Activated B cell treated with CpG ODN at 0.5 μM for 24 hours (primary cell): ENCODE results near the gene MACROD2. TPM values are rescaled to one million over a fixed set of nuclear protein-coding genes. Genes with fewer than 3 reads are reported as not detected.

Source experiments
- ATAC-seq: fragments of 200-7000 bp; cut with Tn5 transposase; one replicate; pipeline ENCODE4 v1.10.0; 2021; ENCODE audit warnings: low read depth, mild to moderate bottlenecking, moderate library complexity
- CTCF ChIA-PET: fragments of 350-600 bp; sonication (Branson Sonifier 250); formaldehyde crosslinking; loops from one replicate; lab custom pipeline; 2021; ENCODE audit warnings: antibody characterized with exemption; lab: Charles Lee
- POLR2A ChIA-PET: fragments of 350-600 bp; sonication (Branson Sonifier 250); formaldehyde crosslinking; loops from one replicate; lab custom pipeline; 2021; ENCODE audit warnings: antibody characterized with exemption; lab: Charles Lee
- DNase-seq: peaks from one replicate; pipeline ENCODE4 v3.0.0; 2022
- H3K27ac Mint-ChIP-seq: one replicate; pipeline ENCODE4 v1.8.0; 2020; ENCODE audit warnings: mixed read lengths
- H3K27me3 Mint-ChIP-seq: one replicate; pipeline ENCODE4 v1.8.0; 2021; ENCODE audit warnings: mixed read lengths
- H3K36me3 Mint-ChIP-seq: one replicate; pipeline ENCODE4 v1.8.0; 2021; ENCODE audit warnings: low read depth, mixed read lengths
- H3K4me1 Mint-ChIP-seq: one replicate; pipeline ENCODE4 v1.8.0; 2021; ENCODE audit warnings: mixed read lengths
- H3K4me3 Mint-ChIP-seq: one replicate; pipeline ENCODE4 v1.8.0; 2020; ENCODE audit warnings: mild to moderate bottlenecking, mixed read lengths
- H3K9me3 Mint-ChIP-seq: one replicate; pipeline ENCODE4 v1.8.0; 2020; ENCODE audit warnings: mixed read lengths
- intact Hi-C: fragments of 100-400 bp; cut with micrococcal nuclease; formaldehyde crosslinking; loops from one replicate; pipeline ENCODE4 v1.15.1; 2024
- total RNA-seq: library from RNA; stranded (reverse); gene quantifications from 2 replicates; pipeline ENCODE4 v1.2.3, GENCODE V29; 2022
- TF ChIP-seq, protein P1 (sequence below): fragments of 200-600 bp; IDR thresholded peaks from one replicate; pipeline ENCODE4 v1.8.0; 2022; ENCODE audit warnings: antibody characterized with exemption, mild to moderate bottlenecking

Gene MACROD2
- total RNA-seq, 1 donor from 2014 or later, result 55.1 TPM

GRCh38 chr20:15890407-15890982 is 1895.2 kb downstream of the MACROD2 start:
- TF ChIP-seq, protein P1, sequence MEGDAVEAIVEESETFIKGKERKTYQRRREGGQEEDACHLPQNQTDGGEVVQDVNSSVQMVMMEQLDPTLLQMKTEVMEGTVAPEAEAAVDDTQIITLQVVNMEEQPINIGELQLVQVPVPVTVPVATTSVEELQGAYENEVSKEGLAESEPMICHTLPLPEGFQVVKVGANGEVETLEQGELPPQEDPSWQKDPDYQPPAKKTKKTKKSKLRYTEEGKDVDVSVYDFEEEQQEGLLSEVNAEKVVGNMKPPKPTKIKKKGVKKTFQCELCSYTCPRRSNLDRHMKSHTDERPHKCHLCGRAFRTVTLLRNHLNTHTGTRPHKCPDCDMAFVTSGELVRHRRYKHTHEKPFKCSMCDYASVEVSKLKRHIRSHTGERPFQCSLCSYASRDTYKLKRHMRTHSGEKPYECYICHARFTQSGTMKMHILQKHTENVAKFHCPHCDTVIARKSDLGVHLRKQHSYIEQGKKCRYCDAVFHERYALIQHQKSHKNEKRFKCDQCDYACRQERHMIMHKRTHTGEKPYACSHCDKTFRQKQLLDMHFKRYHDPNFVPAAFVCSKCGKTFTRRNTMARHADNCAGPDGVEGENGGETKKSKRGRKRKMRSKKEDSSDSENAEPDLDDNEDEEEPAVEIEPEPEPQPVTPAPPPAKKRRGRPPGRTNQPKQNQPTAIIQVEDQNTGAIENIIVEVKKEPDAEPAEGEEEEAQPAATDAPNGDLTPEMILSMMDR, result no peak
- peaks cover 7% of the 10 kb centered on the region for H3K9me3 Mint-ChIP-seq
- peaks cover 41% of the 10 kb centered on the region for H3K4me1 Mint-ChIP-seq
- CTCF ChIA-PET, result no interaction called here
- POLR2A ChIA-PET, result interaction anchor here (1.6 kb wide), 1 partner anchor 96 kb away, joined by 3 read pairs; no protein-coding TSS in a partner anchor
- H3K36me3 Mint-ChIP-seq, result peaks cover 44% of the 10 kb centered on the region
- H3K27me3 Mint-ChIP-seq, result no peaks in the 10 kb centered on the region
- DNase-seq (no peak), ATAC-seq (peak; percentile 35)
- H3K27ac Mint-ChIP-seq, result peak overlapping the region; percentile 74
- intact Hi-C loops, result loop anchor here (2.0 kb wide), 2 partner anchors 32 to 96 kb away; no protein-coding TSS in a partner anchor
- peak overlapping the region; percentile 24 for H3K4me3 Mint-ChIP-seq

DNA sequence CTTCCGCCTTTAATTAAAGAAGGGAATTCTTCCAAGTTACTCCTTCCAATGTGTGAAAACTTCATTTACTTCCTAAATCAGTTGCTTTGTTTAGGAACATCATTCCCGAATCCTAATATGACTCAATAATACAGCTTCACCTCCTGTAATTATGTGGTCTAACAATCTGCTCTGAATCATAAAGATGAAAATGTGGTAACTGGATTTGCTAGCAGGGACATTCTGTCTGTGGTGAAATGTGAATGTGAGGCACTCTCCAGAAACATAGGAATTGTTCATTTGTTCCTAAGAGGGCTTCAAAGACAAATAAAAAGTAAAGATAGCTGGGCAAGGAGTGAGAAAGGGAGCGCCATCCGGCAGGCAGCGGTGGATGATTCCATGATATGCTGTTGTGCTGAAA is 1899.8 kb downstream of the MACROD2 start:
- intact Hi-C loops, result loop anchor here (2.0 kb wide), 1 partner anchor 28 kb away; no protein-coding TSS in a partner anchor
- Mint-ChIP-seq H3K4me3 (peak overlapping the region; percentile 1), H3K27me3 (no peaks in the 10 kb centered on the region), H3K9me3 (peaks cover 2% of the 10 kb centered on the region), H3K27ac (peak overlapping the region; percentile 83), H3K36me3 (peaks cover 33% of the 10 kb centered on the region), H3K4me1 (peaks cover 51% of the 10 kb centered on the region)
- POLR2A ChIA-PET, result interaction anchor here (0.6 to 2.6 kb wide), 2 partner anchors 28 to 77 kb away, joined by 3 to 12 read pairs; no protein-coding TSS in a partner anchor
- DNase-seq (no peak), ATAC-seq (peak; percentile 10)
- CTCF ChIA-PET, result interaction anchor here (1.0 kb wide), 1 partner anchor 25 kb away, joined by 3 read pairs; no protein-coding TSS in a partner anchor
- TF ChIP-seq, protein P1, result no peak

DNA sequence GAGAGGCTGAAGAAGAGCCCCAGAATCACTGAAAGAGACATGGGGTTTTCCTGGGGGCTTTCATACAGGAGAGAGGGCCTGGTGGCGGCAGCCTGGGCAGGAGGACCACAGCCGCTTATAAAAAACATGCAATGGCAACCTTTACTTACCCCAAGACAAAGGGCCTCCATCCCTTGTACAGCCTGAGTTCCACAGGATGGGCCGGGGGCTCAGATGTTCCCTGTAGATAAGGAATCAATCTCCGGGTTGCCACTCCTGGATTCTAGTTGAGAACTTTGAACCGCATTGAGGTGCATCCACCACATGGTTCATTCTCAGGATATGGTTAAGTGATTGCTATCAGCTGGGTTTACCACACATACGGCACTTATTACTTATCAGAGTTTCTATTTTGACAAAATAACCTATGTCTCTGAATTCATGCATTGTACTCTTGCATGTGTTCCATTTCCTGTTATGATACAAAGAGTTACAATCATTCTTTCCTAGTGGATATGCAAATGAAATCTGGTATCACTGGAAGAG is 1900.3 kb downstream of the MACROD2 start:
- ATAC-seq, result peak; percentile 82
- peak; percentile 22 for DNase-seq
- peak overlapping the region; percentile 83 for H3K27ac Mint-ChIP-seq

DNA sequence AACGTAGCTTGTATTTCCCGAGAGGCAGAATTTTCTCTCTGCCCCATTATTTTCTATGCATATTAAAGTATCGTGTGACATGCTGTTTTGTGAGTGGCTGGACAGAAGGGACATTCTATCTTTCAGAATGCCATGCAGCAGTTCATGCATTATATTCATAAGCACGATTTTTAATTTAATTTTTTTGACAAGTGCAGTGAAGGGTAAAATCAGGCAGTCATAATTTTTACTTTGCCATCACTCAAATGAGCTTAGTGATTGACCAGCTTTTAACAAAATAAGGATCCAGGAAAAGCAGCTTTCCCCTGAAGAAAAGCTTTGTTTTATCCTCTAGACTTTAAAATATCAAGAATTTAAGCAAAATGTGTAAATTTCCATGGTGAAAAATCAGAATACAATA is 1904.7 kb downstream of the MACROD2 start:
- Mint-ChIP-seq H3K9me3 (no peaks in the 10 kb centered on the region), H3K4me3 (no peak overlapping the region), H3K27ac (no peak overlapping the region), H3K4me1 (peaks cover 23% of the 10 kb centered on the region), H3K36me3 (peaks cover 22% of the 10 kb centered on the region), H3K27me3 (no peaks in the 10 kb centered on the region)
- ATAC-seq (no peak), DNase-seq (no peak)
- CTCF ChIA-PET, result no interaction called here
- POLR2A ChIA-PET, result no interaction called here
- TF ChIP-seq, protein P1, result no peak
- intact Hi-C loops, result no loop called here

More for the DNA sequence above, 1900.3 kb downstream of the MACROD2 start:
- H3K9me3 Mint-ChIP-seq, result peaks cover 2% of the 10 kb centered on the region
- POLR2A ChIA-PET, result interaction anchor here (1.2 to 2.6 kb wide), 2 partner anchors 27 to 91 kb away, joined by 3 to 12 read pairs; no protein-coding TSS in a partner anchor
- intact Hi-C loops, result loop anchor here (2.0 kb wide), 1 partner anchor 27 kb away; no protein-coding TSS in a partner anchor
- H3K27me3 Mint-ChIP-seq, result no peaks in the 10 kb centered on the region
- TF ChIP-seq, protein P1, result no peak
- H3K4me1 Mint-ChIP-seq, result peaks cover 46% of the 10 kb centered on the region
- peaks cover 31% of the 10 kb centered on the region for H3K36me3 Mint-ChIP-seq
- H3K4me3 Mint-ChIP-seq, result peak overlapping the region; percentile 42
- CTCF ChIA-PET, result interaction anchor here (1.0 kb wide), 1 partner anchor 25 kb away, joined by 3 read pairs; no protein-coding TSS in a partner anchor

- CTCF ChIA-PET, result no interaction called here
- Mint-ChIP-seq H3K4me3 (no peak overlapping the region), H3K27ac (no peak overlapping the region), H3K36me3 (peaks cover 18% of the 10 kb centered on the region), H3K27me3 (no peaks in the 10 kb centered on the region), H3K9me3 (no peaks in the 10 kb centered on the region), H3K4me1 (peaks cover 19% of the 10 kb centered on the region)
- ATAC-seq, result no peak
- TF ChIP-seq, protein P1, result no peak
- POLR2A ChIA-PET, result no interaction called here
- DNase-seq, result no peak
- intact Hi-C loops, result no loop called here
These were observed 1905.1 kb downstream of the MACROD2 start for GRCh38 chr20:15900443-15900842.
